NT2/D1 (cell line): ENCODE measurements around the gene AP1G2.
A peak's percentile ranks its signal among the peaks of the same experiment; 100 is the strongest.
"Not testable (repeated sequence)": the region's sequence is repeated elsewhere in the genome, so short reads cannot be mapped to it uniquely, and the experiment has no call there.

Source experiments
- DNase-seq: peaks from one replicate; pipeline ENCODE4 v3.0.0-alpha.2; 2011; ENCODE audit warnings: low read depth, low spot score
- H3K27me3 ChIP-seq: 2 replicates; pipeline ENCODE4 v1.6.0; 2011; ENCODE audit warnings: mild to moderate bottlenecking; ENCODE audit not compliant: insufficient read length, insufficient read depth
- H3K36me3 ChIP-seq: 2 replicates; pipeline ENCODE4 v1.6.1; 2011; ENCODE audit warnings: mild to moderate bottlenecking, low read length, mixed read lengths; ENCODE audit not compliant: insufficient read depth, insufficient read length
- H3K4me1 ChIP-seq: 2 replicates; pipeline ENCODE4 v1.5.1; 2011; ENCODE audit not compliant: insufficient read depth, insufficient read length
- H3K4me3 ChIP-seq: 2 replicates; pipeline ENCODE4 v1.5.1; 2011; ENCODE audit warnings: low read depth; ENCODE audit not compliant: insufficient read length
- H3K9ac ChIP-seq: 2 replicates; pipeline ENCODE4 v1.6.0; 2011; ENCODE audit warnings: low read depth; ENCODE audit not compliant: insufficient read length
- H3K9me3 ChIP-seq: 2 replicates; pipeline ENCODE4 v1.5.1; 2011; ENCODE audit warnings: mild to moderate bottlenecking, low read length; ENCODE audit not compliant: insufficient read depth
- SUZ12 ChIP-seq: IDR thresholded peaks from 2 replicates; pipeline ENCODE4 v1.6.1; 2011; ENCODE audit not compliant: insufficient read length, insufficient read depth; ENCODE audit errors: extremely low read depth
- YY1 ChIP-seq: IDR thresholded peaks from 2 replicates; pipeline ENCODE4 v1.6.1; 2011; ENCODE audit not compliant: insufficient read length, insufficient read depth
- ZNF274 ChIP-seq: IDR thresholded peaks from 2 replicates; pipeline ENCODE4 v1.6.1; 2011; ENCODE audit warnings: mild to moderate bottlenecking, low read depth, low read length

Gene AP1G2

GRCh38 chr14:23538050-23538718 lies 29.4 kb downstream of the AP1G2 start:
- Histone ChIP-seq H3K9ac (peak overlapping the region; percentile 88), H3K4me3 (peak overlapping the region; percentile 57), H3K27me3 (no peaks in the 10 kb centered on the region), H3K4me1 (no peaks in the 10 kb centered on the region), H3K9me3 (no peaks in the 10 kb centered on the region), H3K36me3 (peaks cover 41% of the 10 kb centered on the region)
- no peak for DNase-seq
- TF ChIP-seq YY1 (no peak), ZNF274 (no peak), SUZ12 (no peak)

GRCh38 chr14:23537351-23538049 lies 30.1 kb downstream of the AP1G2 start:
- H3K36me3 ChIP-seq = peaks cover 42% of the 10 kb centered on the region
- H3K27me3 ChIP-seq = no peaks in the 10 kb centered on the region
- peak overlapping the region; percentile 82 for H3K9ac ChIP-seq
- H3K9me3 ChIP-seq = no peaks in the 10 kb centered on the region
- TF ChIP-seq SUZ12 (no peak), YY1 (no peak), ZNF274 (no peak)
- peak overlapping the region; percentile 57 for H3K4me3 ChIP-seq
- DNase-seq = peak; percentile 87
- H3K4me1 ChIP-seq = no peaks in the 10 kb centered on the region

GRCh38 chr14:23536906-23537305 lies 30.7 kb downstream of the AP1G2 start:
- H3K4me1 ChIP-seq, DNase-seq, H3K9me3 ChIP-seq, H3K9ac ChIP-seq, H3K27me3 ChIP-seq: not testable (repeated sequence)
- Histone ChIP-seq H3K4me3 (peak overlapping the region; percentile 57), H3K36me3 (peaks cover 41% of the 10 kb centered on the region)

- Histone ChIP-seq H3K4me3 (no peak overlapping the region), H3K36me3 (peaks cover 42% of the 10 kb centered on the region), H3K27me3 (no peaks in the 10 kb centered on the region), H3K9me3 (no peaks in the 10 kb centered on the region), H3K9ac (no peak overlapping the region), H3K4me1 (no peaks in the 10 kb centered on the region)
- TF ChIP-seq SUZ12 = no peak
- no peak for TF ChIP-seq ZNF274
- TF ChIP-seq YY1 = no peak
- DNase-seq = no peak
Measured at GRCh38 chr14:23536494-23536893, 31.1 kb downstream of the AP1G2 start.

GRCh38 chr14:23535943-23536342 lies 31.6 kb downstream of the AP1G2 start:
- no peaks in the 10 kb centered on the region for H3K27me3 ChIP-seq
- DNase-seq = no peak
- H3K4me3 ChIP-seq = no peak overlapping the region
- H3K36me3 ChIP-seq = peaks cover 47% of the 10 kb centered on the region
- TF ChIP-seq YY1 = no peak
- TF ChIP-seq SUZ12 = no peak
- no peak for TF ChIP-seq ZNF274
- H3K4me1 ChIP-seq = no peaks in the 10 kb centered on the region
- no peaks in the 10 kb centered on the region for H3K9me3 ChIP-seq
- no peak overlapping the region for H3K9ac ChIP-seq

GRCh38 chr14:23533652-23534435 lies 33.7 kb downstream of the AP1G2 start:
- Histone ChIP-seq H3K4me3 (no peak overlapping the region), H3K4me1 (no peaks in the 10 kb centered on the region), H3K27me3 (no peaks in the 10 kb centered on the region), H3K9ac (no peak overlapping the region), H3K9me3 (no peaks in the 10 kb centered on the region), H3K36me3 (peaks cover 50% of the 10 kb centered on the region)
- DNase-seq = no peak
- TF ChIP-seq YY1 (no peak), ZNF274 (no peak), SUZ12 (no peak)

GRCh38 chr14:23532658-23533057 lies 34.9 kb downstream of the AP1G2 start:
- Histone ChIP-seq H3K9ac (no peak overlapping the region), H3K4me3 (no peak overlapping the region), H3K36me3 (peaks cover 53% of the 10 kb centered on the region), H3K27me3 (no peaks in the 10 kb centered on the region), H3K9me3 (no peaks in the 10 kb centered on the region), H3K4me1 (peaks cover 2% of the 10 kb centered on the region)
- DNase-seq = no peak
- TF ChIP-seq ZNF274 = no peak
- no peak for TF ChIP-seq SUZ12
- no peak for TF ChIP-seq YY1
